Measurements from ENCODE around the gene CCDC88C. TPM values are rescaled to one million over a fixed set of nuclear protein-coding genes. Genes with fewer than 3 reads are reported as not detected.
A peak's percentile ranks its signal among the peaks of the same experiment; 100 is the strongest.
"Not testable (repeated sequence)": the region's sequence is repeated elsewhere in the genome, so short reads cannot be mapped to it uniquely, and the experiment has no call there.

Gene CCDC88C
- total and polyA plus RNA-seq, 12 donors = 1.5 to 6.5 (median 3.4) TPM

DNA sequence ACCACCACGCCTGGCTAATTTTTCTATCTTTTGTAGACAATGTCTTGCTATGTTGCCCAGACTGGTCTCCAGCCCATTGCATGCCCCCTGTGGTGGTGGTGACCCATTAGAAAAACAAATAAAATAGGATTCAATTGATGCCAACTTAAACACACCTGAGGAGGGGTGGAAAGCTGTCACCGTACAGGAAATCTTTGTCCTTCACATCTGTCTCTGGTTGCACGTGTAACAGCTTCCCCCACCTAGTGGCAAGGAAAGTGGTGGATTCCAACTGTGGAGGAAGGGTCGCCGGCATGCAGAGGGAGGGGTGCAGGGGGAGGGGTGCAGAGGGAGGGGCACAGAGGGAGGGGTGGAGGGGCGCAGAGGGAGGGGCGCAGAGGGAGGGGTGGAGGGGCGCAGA lies 147.0 kb downstream of the CCDC88C start:
- Histone ChIP-seq H3K9me3 (replicated peaks in 1 of 3) (no peaks in the 10 kb centered on the region), H3K36me3 (replicated peaks in 1 of 2) (no peaks in the 10 kb centered on the region), H3K4me1 (replicated peaks in 1 of 2) (peaks cover 7 to 8% of the 10 kb centered on the region in 2 donors), H3K27ac (no peak overlapping the region), H3K27me3 (no peaks in the 10 kb centered on the region), H3K4me3 (no peak overlapping the region)
- no peak for DNase-seq
- TF ChIP-seq CTCF (IDR thresholded peaks at IDR 0.05) = no peak
- no peak for TF ChIP-seq POLR2A (IDR thresholded peaks at IDR 0.05)
- 61 to 76% (median 64%) methylated on average over 3 to 8 of the region's 8 CpGs for WGBS, 4 donors
- intact Hi-C loops (cut with DNase I) = no loop called here

DNA sequence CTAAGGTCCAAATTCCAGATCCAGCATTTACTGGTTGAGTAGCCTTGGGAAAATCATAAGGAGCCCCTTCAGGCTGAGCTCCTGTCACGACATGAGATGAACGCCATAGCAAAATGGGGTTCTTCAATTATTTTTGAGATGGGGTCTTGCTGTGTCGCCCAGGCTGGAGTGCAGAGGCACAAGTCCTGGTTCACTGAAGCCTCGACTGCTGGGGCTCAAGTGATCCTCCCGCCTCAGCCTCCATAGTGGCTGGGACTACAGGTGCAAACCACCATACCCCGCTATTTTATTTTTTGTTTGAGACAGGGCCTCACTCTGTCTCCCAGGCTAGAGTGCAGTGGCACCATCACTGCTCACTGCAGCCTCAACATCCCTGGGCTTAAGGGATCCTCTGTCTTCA lies 147.4 kb downstream of the CCDC88C start:
- H3K27me3 ChIP-seq = no peaks in the 10 kb centered on the region
- H3K4me3 ChIP-seq = no peak overlapping the region
- 96 to 98% (median 97%) methylated on average over 5 to 6 of the region's 6 CpGs for WGBS, 4 donors
- H3K4me1 ChIP-seq (replicated peaks in 1 of 2) = peaks cover 7 to 8% of the 10 kb centered on the region in 2 donors
- intact Hi-C loops (cut with DNase I) = no loop called here
- no peaks in the 10 kb centered on the region for H3K9me3 ChIP-seq (replicated peaks in 1 of 3)
- no peak overlapping the region for H3K27ac ChIP-seq
- no peak for DNase-seq
- TF ChIP-seq POLR2A (IDR thresholded peaks at IDR 0.05) (no peak), CTCF (IDR thresholded peaks at IDR 0.05) (no peak)
- H3K36me3 ChIP-seq (replicated peaks in 1 of 2) = no peaks in the 10 kb centered on the region

- H3K27me3 ChIP-seq = no peaks in the 10 kb centered on the region
- WGBS, 4 donors = 34 to 49% (median 43%) methylated on average over 21 to 24 of the region's 24 CpGs
- no peaks in the 10 kb centered on the region for H3K36me3 ChIP-seq (replicated peaks in 1 of 2)
- no peaks in the 10 kb centered on the region for H3K9me3 ChIP-seq (replicated peaks in 1 of 3)
- peak overlapping the region in 1 of 4 donors; percentile 41 for H3K4me3 ChIP-seq
- peak in 5 of 7 donors; percentile 36 to 55 (median 50) for DNase-seq
- intact Hi-C loops (cut with DNase I) = no loop called here
- peaks cover 7 to 8% of the 10 kb centered on the region in 2 donors for H3K4me1 ChIP-seq (replicated peaks in 1 of 2)
- no peak overlapping the region for H3K27ac ChIP-seq
- TF ChIP-seq POLR2A (IDR thresholded peaks at IDR 0.05) (no peak), CTCF (IDR thresholded peaks at IDR 0.05) (no peak)
These were observed 148.3 kb downstream of the CCDC88C start for GRCh38 chr14:91269076-91269991.

- no peak overlapping the region for H3K4me3 ChIP-seq
- no peaks in the 10 kb centered on the region for H3K36me3 ChIP-seq (replicated peaks in 1 of 2)
- 92 to 94% (median 94%) methylated on average over 7 of the region's 7 CpGs for WGBS, 4 donors
- H3K9me3 ChIP-seq (replicated peaks in 1 of 3) = no peaks in the 10 kb centered on the region
- intact Hi-C loops (cut with DNase I) = no loop called here
- no peak for TF ChIP-seq CTCF (IDR thresholded peaks at IDR 0.05)
- TF ChIP-seq POLR2A (IDR thresholded peaks at IDR 0.05) = no peak
- peaks cover 8 to 11% of the 10 kb centered on the region in 2 donors for H3K4me1 ChIP-seq (replicated peaks in 1 of 2)
- DNase-seq = no peak
- no peak overlapping the region for H3K27ac ChIP-seq
- no peaks in the 10 kb centered on the region for H3K27me3 ChIP-seq
These were observed 149.6 kb downstream of the CCDC88C start for GRCh38 chr14:91267965-91268437.

- H3K4me3 ChIP-seq; H3K36me3 ChIP-seq (replicated peaks in 1 of 2); DNase-seq; H3K27ac ChIP-seq; H3K27me3 ChIP-seq; H3K9me3 ChIP-seq (replicated peaks in 1 of 3); intact Hi-C loops (cut with DNase I): not testable (repeated sequence)
- WGBS, 4 donors = 93 to 96% (median 95%) methylated on average over 15 of the region's 15 CpGs
- peaks cover 8 to 11% of the 10 kb centered on the region in 2 donors for H3K4me1 ChIP-seq (replicated peaks in 1 of 2)
These were observed 151.3 kb downstream of the CCDC88C start for GRCh38 chr14:91266276-91266675.
